ENCODE data around the gene MCC.

DNA sequence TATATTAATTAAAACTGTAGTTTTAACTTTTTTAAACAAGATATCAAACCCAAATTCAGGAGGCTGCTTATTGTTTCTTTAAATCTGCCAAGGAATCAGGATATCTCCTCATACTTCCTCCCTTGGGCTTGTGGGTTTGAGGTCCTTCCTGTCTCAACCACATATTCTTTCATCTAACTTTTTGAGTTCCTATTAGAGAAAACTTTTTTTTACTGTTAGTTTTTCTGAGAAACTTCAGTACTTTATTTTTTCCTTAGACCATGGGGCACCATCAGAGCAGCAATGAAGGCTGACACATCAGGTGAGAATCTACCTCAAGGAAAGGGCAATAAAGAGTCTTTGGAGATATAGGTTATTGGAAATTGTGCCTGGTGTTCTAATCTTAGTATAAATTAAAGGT, 110.2 kb downstream of the MCC start:
- TF ChIP-seq, protein P1, sequence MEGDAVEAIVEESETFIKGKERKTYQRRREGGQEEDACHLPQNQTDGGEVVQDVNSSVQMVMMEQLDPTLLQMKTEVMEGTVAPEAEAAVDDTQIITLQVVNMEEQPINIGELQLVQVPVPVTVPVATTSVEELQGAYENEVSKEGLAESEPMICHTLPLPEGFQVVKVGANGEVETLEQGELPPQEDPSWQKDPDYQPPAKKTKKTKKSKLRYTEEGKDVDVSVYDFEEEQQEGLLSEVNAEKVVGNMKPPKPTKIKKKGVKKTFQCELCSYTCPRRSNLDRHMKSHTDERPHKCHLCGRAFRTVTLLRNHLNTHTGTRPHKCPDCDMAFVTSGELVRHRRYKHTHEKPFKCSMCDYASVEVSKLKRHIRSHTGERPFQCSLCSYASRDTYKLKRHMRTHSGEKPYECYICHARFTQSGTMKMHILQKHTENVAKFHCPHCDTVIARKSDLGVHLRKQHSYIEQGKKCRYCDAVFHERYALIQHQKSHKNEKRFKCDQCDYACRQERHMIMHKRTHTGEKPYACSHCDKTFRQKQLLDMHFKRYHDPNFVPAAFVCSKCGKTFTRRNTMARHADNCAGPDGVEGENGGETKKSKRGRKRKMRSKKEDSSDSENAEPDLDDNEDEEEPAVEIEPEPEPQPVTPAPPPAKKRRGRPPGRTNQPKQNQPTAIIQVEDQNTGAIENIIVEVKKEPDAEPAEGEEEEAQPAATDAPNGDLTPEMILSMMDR (conservative IDR thresholded peaks at IDR 0.05; ENCODE audit: low read length), result no peak
- no peak for TF ChIP-seq EZH2phosphoT487 (IDR thresholded peaks at IDR 0.05; ENCODE audit: borderline replicate concordance, low read depth, low read length)
